Measurements from ENCODE around the gene TBC1D2B.

TBC1D2B gene

GRCh38 chr15:78079298-78080087 is 2.0 kb upstream of the TBC1D2B start:
- Histone ChIP-seq H2BK5ac (ENCODE audit: low read depth, low read length, poor library complexity) (no peak overlapping the region), H4K12ac (ENCODE audit: low read depth, low read length) (no peak overlapping the region), H3K18ac (ENCODE audit: low read length) (no peak overlapping the region), H3K14ac (ENCODE audit: low read length) (no peak overlapping the region), H3K27ac (ENCODE audit: low read depth, low read length) (no peak overlapping the region), H3K79me1 (ENCODE audit: low read length) (peaks cover 13% of the 10 kb centered on the region), H3K9ac (ENCODE audit: low read length) (no peak overlapping the region), H2AFZ (ENCODE audit: insufficient read depth, low read length, poor library complexity) (no peak overlapping the region), H3K9me3 (ENCODE audit: insufficient read depth, low read depth, low read length) (no peaks in the 10 kb centered on the region), H3K4me1 (ENCODE audit: control insufficient read depth in 1 of 2, insufficient read depth in 2 of 2, low read length in 2 of 2) (peaks cover 8 to 16% of the 10 kb centered on the region in 2 experiments), H2BK12ac (ENCODE audit: low read length) (no peak overlapping the region), H3K23ac (ENCODE audit: low read length) (no peak overlapping the region), H2AK5ac (ENCODE audit: low read length) (no peak overlapping the region), H4K8ac (ENCODE audit: low read depth, low read length) (no peak overlapping the region), H2BK120ac (ENCODE audit: insufficient read depth, low read length, poor library complexity) (no peak overlapping the region), H3K4me2 (ENCODE audit: low read length) (no peak overlapping the region), H3K79me2 (ENCODE audit: control insufficient read depth, insufficient read depth, low read length, poor library complexity) (peaks cover 7% of the 10 kb centered on the region), H3K4ac (ENCODE audit: low read depth, low read length) (no peak overlapping the region), H3K36me3 (ENCODE audit: control insufficient read depth in 1 of 2, insufficient read depth in 2 of 2, low read length in 2 of 2) (no peaks in the 10 kb centered on the region), H3K27me3 (ENCODE audit: insufficient read depth, low read length) (no peaks in the 10 kb centered on the region), H3K4me3 (ENCODE audit: low read depth, low read length) (no peak overlapping the region), H4K91ac (ENCODE audit: low read depth, low read length) (no peak overlapping the region)
- no CpG with 5 or more reads among the region's 11 CpGs for WGBS (ENCODE audit: extremely low coverage, insufficient coverage, insufficient read length)
- DNase-seq = no peak

GRCh38 chr15:78077871-78078210 is 330 bp upstream of the TBC1D2B start:
- Histone ChIP-seq H3K4me1 (ENCODE audit: control insufficient read depth in 1 of 2, insufficient read depth in 2 of 2, low read length in 2 of 2) (peaks cover 8 to 15% of the 10 kb centered on the region in 2 experiments), H3K36me3 (ENCODE audit: control insufficient read depth in 1 of 2, insufficient read depth in 2 of 2, low read length in 2 of 2) (no peaks in the 10 kb centered on the region), H3K9ac (ENCODE audit: low read length) (no peak overlapping the region), H3K23ac (ENCODE audit: low read length) (no peak overlapping the region), H2AK5ac (ENCODE audit: low read length) (no peak overlapping the region), H2BK5ac (ENCODE audit: low read depth, low read length, poor library complexity) (no peak overlapping the region), H3K14ac (ENCODE audit: low read length) (no peak overlapping the region), H3K27ac (ENCODE audit: low read depth, low read length) (no peak overlapping the region), H3K79me1 (ENCODE audit: low read length) (peaks cover 13% of the 10 kb centered on the region), H4K8ac (ENCODE audit: low read depth, low read length) (peak overlapping the region; percentile 73), H3K4me3 (ENCODE audit: low read depth, low read length) (peak overlapping the region; percentile 73), H4K91ac (ENCODE audit: low read depth, low read length) (no peak overlapping the region), H3K79me2 (ENCODE audit: control insufficient read depth, insufficient read depth, low read length, poor library complexity) (peaks cover 7% of the 10 kb centered on the region), H2AFZ (ENCODE audit: insufficient read depth, low read length, poor library complexity) (peak overlapping the region; percentile 83), H3K4me2 (ENCODE audit: low read length) (peak overlapping the region; percentile 79), H3K9me3 (ENCODE audit: insufficient read depth, low read depth, low read length) (no peaks in the 10 kb centered on the region), H2BK12ac (ENCODE audit: low read length) (no peak overlapping the region), H2BK120ac (ENCODE audit: insufficient read depth, low read length, poor library complexity) (no peak overlapping the region), H3K18ac (ENCODE audit: low read length) (no peak overlapping the region), H3K27me3 (ENCODE audit: insufficient read depth, low read length) (no peaks in the 10 kb centered on the region), H4K12ac (ENCODE audit: low read depth, low read length) (no peak overlapping the region), H3K4ac (ENCODE audit: low read depth, low read length) (no peak overlapping the region)
- peak in 1 of 2 donors; percentile 27 for DNase-seq
- no CpG with 5 or more reads among the region's 7 CpGs for WGBS (ENCODE audit: extremely low coverage, insufficient coverage, insufficient read length)

GRCh38 chr15:78076231-78077052 is 1.1 kb downstream of the TBC1D2B start:
- WGBS (ENCODE audit: extremely low coverage, insufficient coverage, insufficient read length) = no CpG with 5 or more reads among the region's 17 CpGs
- H3K79me1 ChIP-seq (ENCODE audit: low read length) = peaks cover 11% of the 10 kb centered on the region
- peak overlapping the region; percentile 73 for H3K4me3 ChIP-seq (ENCODE audit: low read depth, low read length)
- no peak for DNase-seq
- peak overlapping the region; percentile 97 for H2AFZ ChIP-seq (ENCODE audit: insufficient read depth, low read length, poor library complexity)
- H3K14ac ChIP-seq (ENCODE audit: low read length) = peak overlapping the region; percentile 74
- H3K9me3 ChIP-seq (ENCODE audit: insufficient read depth, low read depth, low read length) = no peaks in the 10 kb centered on the region
- H3K4me1 ChIP-seq (ENCODE audit: control insufficient read depth in 1 of 2, insufficient read depth in 2 of 2, low read length in 2 of 2) = peaks cover 8 to 20% of the 10 kb centered on the region in 2 experiments
- H3K27ac ChIP-seq (ENCODE audit: low read depth, low read length) = no peak overlapping the region
- peak overlapping the region; percentile 89 for H4K12ac ChIP-seq (ENCODE audit: low read depth, low read length)
- H4K8ac ChIP-seq (ENCODE audit: low read depth, low read length) = peak overlapping the region; percentile 85
- peak overlapping the region; percentile 79 for H3K4me2 ChIP-seq (ENCODE audit: low read length)
- peak overlapping the region; percentile 65 for H3K4ac ChIP-seq (ENCODE audit: low read depth, low read length)
- peak overlapping the region; percentile 44 for H2BK120ac ChIP-seq (ENCODE audit: insufficient read depth, low read length, poor library complexity)
- peak overlapping the region; percentile 46 for H2BK12ac ChIP-seq (ENCODE audit: low read length)
- no peak overlapping the region for H2BK5ac ChIP-seq (ENCODE audit: low read depth, low read length, poor library complexity)
- no peak overlapping the region for H3K9ac ChIP-seq (ENCODE audit: low read length)
- H3K23ac ChIP-seq (ENCODE audit: low read length) = no peak overlapping the region
- H2AK5ac ChIP-seq (ENCODE audit: low read length) = peak overlapping the region; percentile 89
- H3K27me3 ChIP-seq (ENCODE audit: insufficient read depth, low read length) = no peaks in the 10 kb centered on the region
- H4K91ac ChIP-seq (ENCODE audit: low read depth, low read length) = peak overlapping the region; percentile 74
- H3K36me3 ChIP-seq (ENCODE audit: control insufficient read depth in 1 of 2, insufficient read depth in 2 of 2, low read length in 2 of 2) = no peaks in the 10 kb centered on the region
- H3K79me2 ChIP-seq (ENCODE audit: control insufficient read depth, insufficient read depth, low read length, poor library complexity) = peaks cover 7% of the 10 kb centered on the region
- peak overlapping the region; percentile 94 for H3K18ac ChIP-seq (ENCODE audit: low read length)

- Histone ChIP-seq H4K12ac (ENCODE audit: low read depth, low read length) (no peak overlapping the region), H3K27ac (ENCODE audit: low read depth, low read length) (no peak overlapping the region), H3K18ac (ENCODE audit: low read length) (no peak overlapping the region), H3K79me2 (ENCODE audit: control insufficient read depth, insufficient read depth, low read length, poor library complexity) (peaks cover 7% of the 10 kb centered on the region), H2BK120ac (ENCODE audit: insufficient read depth, low read length, poor library complexity) (no peak overlapping the region), H3K23ac (ENCODE audit: low read length) (no peak overlapping the region), H3K27me3 (ENCODE audit: insufficient read depth, low read length) (no peaks in the 10 kb centered on the region), H4K8ac (ENCODE audit: low read depth, low read length) (no peak overlapping the region), H3K79me1 (ENCODE audit: low read length) (peaks cover 11% of the 10 kb centered on the region), H4K91ac (ENCODE audit: low read depth, low read length) (peak overlapping the region; percentile 15), H3K4me1 (ENCODE audit: control insufficient read depth in 1 of 2, insufficient read depth in 2 of 2, low read length in 2 of 2) (peaks cover 8 to 20% of the 10 kb centered on the region in 2 experiments), H3K9ac (ENCODE audit: low read length) (no peak overlapping the region), H3K14ac (ENCODE audit: low read length) (no peak overlapping the region), H2BK12ac (ENCODE audit: low read length) (no peak overlapping the region), H3K36me3 (ENCODE audit: control insufficient read depth in 1 of 2, insufficient read depth in 2 of 2, low read length in 2 of 2) (no peaks in the 10 kb centered on the region), H2BK5ac (ENCODE audit: low read depth, low read length, poor library complexity) (no peak overlapping the region), H3K9me3 (ENCODE audit: insufficient read depth, low read depth, low read length) (no peaks in the 10 kb centered on the region), H2AFZ (ENCODE audit: insufficient read depth, low read length, poor library complexity) (no peak overlapping the region), H3K4me2 (ENCODE audit: low read length) (no peak overlapping the region), H2AK5ac (ENCODE audit: low read length) (no peak overlapping the region), H3K4ac (ENCODE audit: low read depth, low read length) (peak overlapping the region; percentile 8), H3K4me3 (ENCODE audit: low read depth, low read length) (no peak overlapping the region)
- WGBS (ENCODE audit: extremely low coverage, insufficient coverage, insufficient read length) = no CpG with 5 or more reads among the region's 7 CpGs
- DNase-seq = peak; percentile 56 to 84
Observed at GRCh38 chr15:78075490-78076230, 1.9 kb downstream of the TBC1D2B start.

Measured in trophoblast cell (in vitro differentiated cells and primary cell).